ENCODE data around the gene C9orf153.
"Not testable (repeated sequence)": the region's sequence is repeated elsewhere in the genome, so short reads cannot be mapped to it uniquely, and the experiment has no call there.

C9orf153 gene

DNA sequence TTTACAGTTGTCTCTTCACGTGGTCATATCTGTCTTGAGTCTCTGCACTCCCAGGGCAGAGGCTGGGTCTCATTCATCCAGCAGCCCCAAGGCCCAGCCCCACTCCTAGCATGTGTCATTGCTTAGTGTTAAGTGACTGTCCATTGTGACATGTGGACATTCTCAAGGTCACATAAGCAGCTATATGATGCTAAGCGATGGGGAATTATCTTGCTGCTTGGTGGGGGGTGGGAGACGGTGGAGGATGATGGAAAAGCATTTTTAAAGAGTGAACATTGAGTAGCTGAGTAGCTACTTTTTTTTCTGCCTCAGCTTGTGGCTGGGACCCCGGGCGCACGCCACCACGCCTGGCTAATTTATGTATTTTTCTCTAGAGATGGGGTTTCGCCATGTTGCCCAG lies at the start of gene C9orf153:
Gene C9orf153 (minus strand): TSS at position 101 of the 400 bp plus-strand sequence. CDS start 30,054 bp downstream, outside the sequence.
- DNase-seq: no peak

GRCh38 chr9:86308687-86309086 lies 49.2 kb upstream of the C9orf153 start:
- DNase-seq: no peak

- DNase-seq: no peak
Observed at GRCh38 chr9:86304236-86304730, 44.8 kb upstream of the C9orf153 start.

DNA sequence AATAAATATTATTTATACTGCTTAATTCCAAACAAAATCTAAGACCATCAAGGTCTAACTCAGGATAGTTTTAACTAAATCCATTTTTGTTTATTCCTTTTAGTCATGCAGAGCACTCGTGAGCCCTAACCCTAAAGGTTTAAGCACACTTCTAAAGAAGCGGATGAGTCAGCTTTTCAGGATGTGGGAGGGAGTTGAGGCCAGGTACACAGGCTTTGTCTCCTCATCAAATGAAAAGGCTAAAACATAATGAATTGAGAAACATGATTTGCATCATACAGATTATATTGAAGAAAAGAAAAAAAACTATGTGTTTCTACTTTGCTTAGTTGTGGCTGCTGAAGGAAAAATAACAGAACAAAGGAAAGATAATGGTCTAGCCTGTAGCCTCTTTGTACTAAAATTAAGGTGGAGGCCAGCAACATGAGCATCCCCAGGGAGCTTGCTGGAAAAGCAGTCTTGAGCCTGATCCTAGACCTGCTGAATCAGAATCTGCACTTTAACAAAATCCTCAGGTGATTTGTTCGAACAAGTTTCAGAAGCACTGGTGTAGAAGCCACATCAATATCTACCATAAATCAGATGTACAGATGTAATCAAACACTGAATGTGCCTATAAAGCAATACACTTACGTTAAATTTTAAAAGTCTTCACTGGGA lies 44.0 kb upstream of the C9orf153 start:
- DNase-seq: no peak

DNA sequence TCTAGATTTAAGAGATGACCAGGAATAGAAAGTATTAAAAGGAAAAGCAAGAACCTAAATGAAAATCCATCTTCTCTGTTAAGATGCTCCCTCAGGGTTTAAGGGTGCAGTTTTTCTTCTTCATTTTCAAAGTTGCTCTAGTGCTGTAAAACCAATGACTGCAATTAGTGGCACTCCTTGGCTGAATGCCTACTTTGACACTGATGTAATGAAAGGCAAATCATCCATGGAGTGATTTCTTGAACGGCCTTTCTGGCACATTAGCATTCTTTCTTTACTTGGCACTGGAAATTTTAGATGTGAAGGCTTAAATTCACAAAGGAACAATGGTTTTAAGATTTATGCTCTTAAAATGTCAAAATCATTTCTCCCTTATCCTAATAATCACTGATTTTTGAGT lies 42.2 kb upstream of the C9orf153 start:
- DNase-seq: no peak

DNA sequence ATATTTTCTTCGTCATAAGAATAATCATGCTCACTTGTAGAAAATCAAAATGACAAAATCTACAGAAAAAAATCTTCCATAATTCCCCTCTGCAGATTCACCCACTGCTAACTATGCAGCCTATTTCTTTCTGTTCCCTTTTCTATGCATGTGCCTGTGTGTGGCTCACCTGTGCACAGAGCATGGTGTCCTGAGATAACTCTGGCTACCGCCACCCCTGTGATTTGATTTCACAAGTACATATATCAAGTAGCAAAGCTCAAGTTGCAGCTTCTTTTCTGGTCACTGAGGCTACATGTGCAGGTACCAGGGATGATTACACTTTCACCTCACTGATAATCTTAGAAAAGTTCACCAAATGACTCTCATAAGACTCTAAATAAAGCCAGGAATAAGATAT lies 41.2 kb upstream of the C9orf153 start:
- no peak for DNase-seq

DNA sequence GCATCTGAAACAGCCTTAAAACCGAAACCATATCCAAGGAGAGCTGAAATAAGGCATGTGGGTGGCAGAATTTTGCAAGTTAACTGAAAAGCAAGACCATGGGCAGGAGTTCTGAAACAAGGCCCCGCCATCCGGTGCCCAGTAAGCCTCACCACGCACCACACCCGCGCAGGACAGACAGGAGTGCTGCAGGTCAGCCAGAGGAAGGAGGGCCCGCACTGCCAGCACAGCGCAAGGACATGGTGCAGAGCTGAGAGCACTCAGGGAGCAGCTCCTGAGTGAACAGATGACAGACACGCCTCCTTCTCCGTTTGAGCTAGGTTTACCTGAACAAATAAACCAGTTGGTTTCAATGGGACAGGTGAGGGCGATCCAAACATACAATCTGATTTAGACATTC lies 39.4 kb upstream of the C9orf153 start:
- DNase-seq: no peak

- not testable (repeated sequence) for DNase-seq
Observed at GRCh38 chr9:86290341-86290740, 30.9 kb upstream of the C9orf153 start.

GRCh38 chr9:86288499-86289198 lies 29.2 kb upstream of the C9orf153 start:
- DNase-seq: no peak

DNA sequence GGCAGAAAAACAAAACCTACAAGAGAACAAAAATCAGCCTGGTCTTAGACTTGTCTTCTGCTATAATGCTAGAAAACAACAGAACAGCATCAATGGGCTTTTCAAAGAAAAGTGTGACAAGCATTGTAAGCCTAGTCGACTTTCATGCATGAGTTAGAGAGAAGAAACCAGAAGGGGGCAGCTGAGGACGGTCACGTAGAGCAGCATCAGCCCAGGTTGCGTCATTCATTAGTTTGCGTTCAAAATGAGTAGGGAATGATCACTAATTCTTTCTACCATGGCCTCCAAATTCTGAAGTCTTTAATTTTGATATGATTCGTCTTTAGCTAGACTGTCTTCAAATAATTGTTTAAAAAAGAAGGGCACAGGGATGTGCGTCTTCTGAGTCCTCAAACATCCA lies 27.6 kb upstream of the C9orf153 start:
- no peak for DNase-seq

DNA sequence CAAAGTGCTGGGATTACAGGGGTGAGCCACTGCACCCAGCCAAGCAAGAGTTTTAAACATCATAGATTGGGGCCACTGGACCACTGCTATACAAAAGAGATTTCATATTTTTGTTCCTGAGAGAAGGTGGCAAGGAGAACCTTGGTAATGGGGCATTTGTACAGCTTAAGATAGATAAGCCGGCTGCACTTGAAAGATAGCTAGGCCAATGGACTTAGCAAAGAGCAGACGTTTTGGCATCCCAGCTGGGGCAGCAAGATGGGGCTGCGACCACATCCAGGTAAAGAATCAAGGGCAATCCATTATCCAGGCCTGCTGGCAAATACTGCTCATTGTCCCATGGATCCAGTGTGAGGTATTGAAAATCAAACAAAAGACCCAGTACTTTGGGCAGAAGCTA lies 26.8 kb upstream of the C9orf153 start:
- no peak for DNase-seq

GRCh38 chr9:86285261-86285660 lies 25.8 kb upstream of the C9orf153 start:
- DNase-seq: no peak

GRCh38 chr9:86282979-86283535 lies 23.6 kb upstream of the C9orf153 start:
- no peak for DNase-seq

DNA sequence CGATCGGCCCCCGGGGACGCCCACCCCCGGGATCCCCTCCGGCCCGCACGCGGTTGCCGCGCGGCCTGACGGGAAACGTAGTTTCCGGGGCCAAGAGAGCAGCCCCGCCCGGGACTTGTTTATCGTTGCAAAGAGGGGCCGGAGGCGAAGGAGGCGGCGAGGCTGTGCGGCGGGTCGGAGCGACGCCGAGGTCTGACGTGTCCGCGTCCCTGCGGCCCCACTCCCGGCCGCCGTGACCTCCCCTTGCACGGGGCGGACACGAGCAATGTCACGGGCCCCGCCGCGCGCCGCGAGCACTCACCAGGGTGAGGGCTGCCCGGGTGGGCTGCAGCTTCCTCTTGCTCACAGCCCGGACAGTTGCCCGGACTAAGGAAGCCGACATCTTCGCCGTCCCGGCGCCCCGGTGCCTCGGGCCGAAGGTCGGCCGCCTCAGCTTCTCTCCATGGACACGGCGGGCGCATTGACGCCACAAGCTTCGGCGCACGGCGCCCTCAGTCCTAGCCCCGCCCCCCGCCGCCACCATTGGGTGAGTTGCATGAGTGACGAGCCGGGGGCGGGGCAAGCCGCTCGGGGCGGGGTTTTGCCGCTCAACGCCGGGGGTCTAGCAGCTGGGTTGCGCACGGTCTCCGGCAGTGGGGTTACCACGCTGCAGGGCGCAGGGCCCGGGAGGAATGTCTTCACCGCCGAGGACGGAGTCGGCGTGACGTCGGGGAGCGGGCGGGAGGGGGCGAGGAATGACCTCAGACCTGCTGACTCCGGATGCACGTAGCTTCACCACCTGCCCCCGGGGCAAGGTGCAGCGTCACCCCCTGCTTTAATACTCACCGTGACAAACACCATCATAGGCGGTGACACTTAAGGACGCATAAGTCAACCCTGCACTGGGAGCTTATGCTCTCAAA lies 22.9 kb upstream of the C9orf153 start, which contains the start of gene ISCA1:
Gene ISCA1 (minus strand): TSS at position 462 of the 902 bp plus-strand sequence. CDS start 80 bp downstream, at position 382.
- peak; percentile 88 for DNase-seq

DNA sequence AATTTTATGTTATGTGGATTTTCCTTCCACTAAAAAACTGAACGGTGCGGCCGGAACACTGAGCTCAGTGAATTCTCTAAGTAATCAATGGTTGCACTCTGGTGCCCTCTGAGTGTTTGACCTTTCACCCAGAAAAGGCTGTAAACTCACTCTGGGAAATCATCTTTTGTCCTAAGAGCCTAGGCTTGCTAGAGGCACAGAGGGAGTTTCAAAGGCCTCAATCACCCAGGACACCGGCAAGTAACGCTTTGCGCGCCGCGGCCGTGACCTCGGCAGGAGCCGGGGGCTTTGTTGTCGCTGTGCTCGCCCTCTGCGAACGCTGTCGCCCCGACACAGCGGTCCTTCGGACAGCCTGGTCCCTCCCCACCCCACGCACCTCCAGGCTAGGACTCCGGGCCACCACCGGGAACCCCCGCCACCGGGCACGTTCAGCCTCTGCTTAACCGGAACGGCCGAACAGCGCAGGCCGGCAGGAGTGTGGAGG lies 22.2 kb upstream of the C9orf153 start:
- no peak for DNase-seq

- no peak for DNase-seq
Observed at GRCh38 chr9:86280580-86280979, 21.1 kb upstream of the C9orf153 start.

DNA sequence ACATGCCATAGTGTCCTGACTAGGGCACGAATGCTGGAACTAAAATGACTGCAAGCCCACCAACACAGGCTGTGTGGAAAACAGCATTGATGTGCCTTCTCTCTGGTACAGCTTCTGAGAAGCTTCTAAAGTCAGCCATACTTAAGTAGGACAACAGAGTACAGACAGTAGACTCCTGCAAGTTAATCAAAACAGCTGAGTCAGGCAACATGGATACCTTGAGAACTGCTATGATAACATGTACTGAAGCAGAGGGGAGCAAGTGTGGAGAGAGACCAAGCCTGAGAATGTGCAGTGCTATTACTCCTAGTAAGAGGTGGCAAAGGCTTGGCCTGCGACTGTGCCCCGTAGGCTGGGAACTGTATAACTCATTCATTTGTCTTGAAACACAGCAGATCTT lies 20.4 kb upstream of the C9orf153 start:
- DNase-seq: no peak

GRCh38 chr9:86277072-86277471 lies 17.6 kb upstream of the C9orf153 start:
- DNase-seq: no peak

- no peak for DNase-seq
Observed at GRCh38 chr9:86275962-86276361, 16.5 kb upstream of the C9orf153 start.

DNA sequence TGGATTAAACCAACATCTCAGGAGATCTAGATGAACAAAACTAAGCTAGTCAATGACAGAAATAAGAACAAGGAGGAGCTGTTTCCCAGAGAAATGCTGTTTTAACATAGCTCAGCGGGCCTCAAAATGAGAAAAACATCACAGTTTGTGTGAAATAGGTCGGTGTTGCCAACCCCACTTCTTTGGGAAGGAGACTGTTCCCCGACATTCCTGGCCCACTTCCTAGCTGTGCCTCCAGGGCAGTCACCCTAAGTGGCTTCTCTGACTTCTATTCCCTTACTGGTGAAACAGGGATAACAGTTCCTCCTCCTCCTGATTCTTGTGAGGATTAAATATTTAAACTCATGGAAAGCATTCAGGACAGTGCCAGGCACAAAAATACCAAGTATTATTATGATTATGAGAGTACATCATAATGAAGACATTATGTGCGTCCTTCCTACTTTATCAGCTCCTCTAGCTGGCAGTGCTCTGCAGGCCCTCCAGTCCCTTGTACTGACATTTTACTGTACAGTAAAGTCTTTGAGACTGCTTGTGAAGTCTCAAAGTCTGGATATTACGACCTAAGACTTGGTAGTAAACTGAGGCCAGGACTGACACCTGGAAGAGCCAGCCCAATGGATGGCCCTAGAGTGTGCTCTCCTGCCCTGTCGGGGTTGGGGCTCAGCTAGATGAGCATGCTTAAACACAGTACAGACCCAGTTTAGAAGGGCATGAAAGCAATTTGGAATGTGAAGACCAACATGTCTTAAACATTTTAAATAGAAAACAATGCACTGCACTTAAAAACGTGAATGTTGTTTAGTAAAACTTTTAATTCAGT lies 15.6 kb upstream of the C9orf153 start:
- DNase-seq: no peak

- no peak for DNase-seq
Observed at GRCh38 chr9:86272221-86272620, 12.8 kb upstream of the C9orf153 start.

- DNase-seq: no peak
Observed at GRCh38 chr9:86263876-86264275, 4.4 kb upstream of the C9orf153 start.

Measured in GDM1 (cell line).